GM12874 (cell line): ENCODE results near the gene CSF1R.

ENCODE experiments used
- TF ChIP-seq, protein P1 (sequence below): IDR thresholded peaks from 2 replicates; pipeline ENCODE4 v1.5.1; 2011; ENCODE audit warnings: low read depth, mild to moderate bottlenecking, control low read depth, low read length, moderate library complexity; ENCODE audit not compliant: insufficient read depth

The CSF1R gene

DNA sequence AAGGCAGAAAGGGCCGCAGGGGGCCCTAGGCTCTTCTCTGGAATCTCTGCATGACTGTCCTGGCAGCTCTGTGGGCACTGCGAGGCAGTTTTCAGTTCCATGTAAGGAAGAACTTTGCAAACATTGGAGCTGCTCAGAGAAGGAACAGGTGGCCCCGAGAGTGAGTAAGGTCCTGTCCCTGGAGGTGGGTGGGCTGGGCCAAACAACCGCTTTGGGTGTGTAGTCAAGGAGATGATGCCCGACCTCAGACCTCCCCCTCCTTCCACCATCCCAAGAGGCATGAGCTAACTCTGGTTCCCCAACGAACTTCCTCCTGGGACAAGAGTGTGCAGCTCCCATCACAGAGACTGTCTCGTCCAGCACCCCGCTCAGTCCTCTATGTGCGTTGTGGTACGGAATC is 20.5 kb downstream of the CSF1R start:
- TF ChIP-seq, protein P1, sequence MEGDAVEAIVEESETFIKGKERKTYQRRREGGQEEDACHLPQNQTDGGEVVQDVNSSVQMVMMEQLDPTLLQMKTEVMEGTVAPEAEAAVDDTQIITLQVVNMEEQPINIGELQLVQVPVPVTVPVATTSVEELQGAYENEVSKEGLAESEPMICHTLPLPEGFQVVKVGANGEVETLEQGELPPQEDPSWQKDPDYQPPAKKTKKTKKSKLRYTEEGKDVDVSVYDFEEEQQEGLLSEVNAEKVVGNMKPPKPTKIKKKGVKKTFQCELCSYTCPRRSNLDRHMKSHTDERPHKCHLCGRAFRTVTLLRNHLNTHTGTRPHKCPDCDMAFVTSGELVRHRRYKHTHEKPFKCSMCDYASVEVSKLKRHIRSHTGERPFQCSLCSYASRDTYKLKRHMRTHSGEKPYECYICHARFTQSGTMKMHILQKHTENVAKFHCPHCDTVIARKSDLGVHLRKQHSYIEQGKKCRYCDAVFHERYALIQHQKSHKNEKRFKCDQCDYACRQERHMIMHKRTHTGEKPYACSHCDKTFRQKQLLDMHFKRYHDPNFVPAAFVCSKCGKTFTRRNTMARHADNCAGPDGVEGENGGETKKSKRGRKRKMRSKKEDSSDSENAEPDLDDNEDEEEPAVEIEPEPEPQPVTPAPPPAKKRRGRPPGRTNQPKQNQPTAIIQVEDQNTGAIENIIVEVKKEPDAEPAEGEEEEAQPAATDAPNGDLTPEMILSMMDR = no peak

DNA sequence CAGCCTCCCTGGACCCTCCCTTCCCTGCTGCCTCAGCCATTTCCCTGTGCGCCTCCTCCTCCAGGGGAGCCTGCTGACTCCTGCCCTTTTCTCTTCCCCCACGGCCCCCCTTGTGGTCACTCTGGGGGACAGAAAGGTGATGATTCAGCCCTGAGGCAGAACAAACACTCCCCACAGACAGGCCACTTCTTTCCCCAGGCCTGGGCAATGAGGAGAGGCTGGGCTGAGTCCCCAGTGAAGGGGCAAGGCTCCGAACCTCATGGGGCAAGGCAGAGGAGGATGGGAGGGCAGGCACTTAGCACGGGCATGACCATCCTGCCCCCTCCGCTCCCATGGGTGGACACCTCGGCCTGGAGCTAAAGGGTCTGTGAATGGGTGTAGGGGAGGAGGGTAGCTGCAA is 21.0 kb downstream of the CSF1R start:
- TF ChIP-seq, protein P1 = no peak

DNA sequence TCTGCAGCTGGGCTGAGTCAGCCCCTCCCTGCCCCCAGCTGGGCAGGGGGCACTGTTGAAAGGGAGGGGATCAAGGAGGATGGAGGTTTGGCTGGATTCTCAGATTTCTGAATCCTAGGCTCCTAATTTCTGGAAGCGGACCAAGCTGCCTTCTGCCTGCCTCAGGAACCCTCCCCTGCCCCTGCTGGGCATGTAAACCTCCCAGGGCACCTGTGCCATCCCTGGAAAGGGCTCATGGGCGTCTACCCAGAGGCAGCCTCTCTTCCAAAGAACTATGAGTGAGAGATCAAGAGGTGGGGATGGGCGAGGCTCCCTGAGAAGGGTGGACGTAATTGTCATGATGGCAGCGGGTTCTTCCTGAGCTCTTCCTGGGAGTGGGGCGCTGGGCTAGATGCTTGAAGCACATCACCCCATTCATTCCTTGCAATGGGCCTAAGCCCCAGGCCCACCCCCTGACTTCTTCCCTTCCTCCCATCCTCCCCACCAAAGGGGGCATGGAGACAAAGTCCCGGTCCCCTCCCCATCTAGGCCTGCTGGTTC is 21.6 kb downstream of the CSF1R start:
- TF ChIP-seq, protein P1 = no peak

DNA sequence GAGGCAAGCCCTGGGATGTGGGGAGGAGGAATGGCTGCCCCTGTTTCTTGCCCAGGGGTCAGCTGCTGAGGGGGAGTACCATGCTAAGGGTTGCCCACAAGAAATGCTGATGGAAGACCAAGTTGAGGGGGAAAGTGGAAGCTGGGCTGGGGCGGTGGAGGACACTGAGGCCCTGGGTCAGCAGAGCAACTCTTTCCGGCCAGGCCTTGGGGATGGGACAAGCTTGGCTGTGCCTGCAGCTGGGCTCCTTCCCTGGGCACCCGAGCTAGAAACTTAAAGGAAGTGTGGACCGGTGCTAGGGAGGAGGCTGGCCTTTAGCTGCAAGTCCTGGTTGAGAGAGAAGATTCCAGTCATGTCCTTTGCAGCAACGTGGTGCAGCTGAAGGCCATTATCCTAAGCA is 22.7 kb downstream of the CSF1R start:
- TF ChIP-seq, protein P1 = no peak

DNA sequence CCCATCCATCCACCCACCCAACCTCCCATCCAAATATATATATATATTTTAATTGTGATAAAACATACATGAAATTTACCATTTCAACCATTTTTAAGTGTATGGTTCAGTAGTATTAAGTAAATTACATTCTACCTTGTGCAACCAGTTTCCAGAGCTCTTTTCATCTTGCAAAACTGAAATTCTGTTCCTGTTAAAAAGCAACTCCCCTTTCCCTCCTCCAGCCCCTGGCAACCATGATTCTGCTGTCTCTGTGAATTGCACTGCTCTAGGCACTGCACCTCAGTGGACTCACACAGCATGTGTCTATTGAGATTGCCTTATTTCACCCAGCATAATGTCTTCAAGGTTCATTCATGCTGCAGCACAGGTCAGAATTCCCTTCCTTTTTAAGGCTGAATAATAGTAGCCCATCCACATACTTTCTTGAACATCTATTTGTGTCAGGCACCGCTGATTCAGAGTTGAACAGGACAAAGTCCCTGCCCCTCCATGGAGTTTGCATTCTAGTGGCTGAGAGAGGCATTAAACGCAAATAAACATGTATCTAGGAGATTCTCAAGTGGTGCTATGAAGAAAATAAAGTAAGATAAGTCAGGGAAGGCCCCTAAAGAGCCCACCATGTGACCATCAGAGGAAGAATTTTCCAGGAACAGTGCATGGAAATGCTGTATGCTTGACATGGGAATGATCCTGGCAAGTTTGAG is 24.0 kb downstream of the CSF1R start:
- TF ChIP-seq, protein P1 = no peak

DNA sequence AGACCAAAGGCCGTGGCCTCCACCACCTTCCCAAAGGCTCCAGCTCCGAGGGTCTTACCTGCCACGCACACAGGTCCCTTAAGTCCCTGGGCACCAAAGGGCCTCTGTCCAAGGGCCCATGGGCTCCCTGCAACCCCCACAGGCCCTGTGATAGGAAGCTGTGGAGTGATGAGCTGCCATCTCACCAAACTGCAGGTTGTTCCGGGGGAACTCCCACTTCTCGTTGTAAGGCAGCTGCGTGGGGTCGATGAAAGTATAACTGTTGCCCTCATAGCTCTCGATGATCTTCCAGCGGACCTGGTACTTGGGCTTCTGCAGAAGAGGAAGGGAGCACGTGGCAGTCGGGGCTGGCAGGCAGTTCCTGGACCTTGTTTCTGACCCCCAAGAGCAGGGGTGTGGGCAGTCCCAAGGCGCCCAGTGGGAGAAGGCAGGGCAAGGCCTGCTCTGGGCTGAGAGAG is 24.8 kb downstream of the CSF1R start:
- TF ChIP-seq, protein P1 = no peak

DNA sequence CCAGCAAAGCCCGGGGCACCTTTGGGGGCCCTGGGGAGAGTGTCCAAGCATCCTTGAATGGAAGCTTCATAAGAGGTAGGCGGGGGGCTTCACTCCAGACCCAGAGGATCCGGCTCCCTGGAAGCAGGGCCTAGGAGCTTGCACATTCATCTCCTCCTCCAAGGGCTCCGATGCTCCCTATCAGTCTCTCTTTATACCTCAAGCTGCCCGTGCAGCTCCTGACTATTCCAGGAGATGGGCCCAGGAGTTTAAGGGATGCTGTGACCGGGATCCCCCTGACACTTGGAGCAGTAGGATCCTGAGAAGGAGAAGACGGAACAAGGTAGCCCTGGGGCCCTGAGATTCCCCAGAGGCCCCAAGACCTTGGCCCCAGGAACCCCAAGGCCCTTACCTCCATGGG is 25.9 kb downstream of the CSF1R start:
- TF ChIP-seq, protein P1 = no peak
